PC-3 (cell line): ENCODE measurements around the gene CCDC142. TPM values are rescaled to one million over a fixed set of nuclear protein-coding genes. Genes with fewer than 3 reads are reported as not detected.

Experiments used
- ATAC-seq: fragments of 200-7000 bp; cut with Tn5 transposase; 2 replicates; pipeline ENCODE4 v1.9.1; 2020; ENCODE audit warnings: mild to moderate bottlenecking, moderate library complexity
- BruUV-seq: library from RNA; stranded (reverse); fragments of 400-500 nt; replicated peaks from 2 replicates; lab custom pipeline; 2021; lab: Mats Ljungman, UMichigan
- CTCF ChIA-PET: fragments of 300-600 bp; sonication (Branson Sonifier 250); formaldehyde crosslinking; loops from one replicate; lab custom pipeline; 2022; ENCODE audit warnings: antibody characterized with exemption; lab: Charles Lee
- POLR2A ChIA-PET: fragments of 300-600 bp; sonication (Branson Sonifier 250); formaldehyde crosslinking; loops from one replicate; lab custom pipeline; 2022; ENCODE audit warnings: antibody characterized with exemption; ENCODE audit not compliant: unreplicated experiment; lab: Charles Lee
- DNase-seq: peaks from one replicate; pipeline ENCODE4 v3.0.0-alpha.2; 2015
- H2AFZ ChIP-seq: fragments of 300-600 bp; sonication (generic); 2 replicates; pipeline ENCODE4 v1.6.0; 2016; ENCODE audit warnings: antibody characterized with exemption, low read length
- H3F3A ChIP-seq: fragments of 300-600 bp; sonication (generic); one replicate; pipeline ENCODE4 v1.6.0; 2017; ENCODE audit warnings: antibody characterized with exemption, low read length, control low read depth, mild to moderate bottlenecking; ENCODE audit not compliant: unreplicated experiment
- H3K27ac ChIP-seq: fragments of 300-600 bp; sonication (generic); 2 replicates; pipeline ENCODE4 v1.5.1; 2016; ENCODE audit warnings: mild to moderate bottlenecking, low read length
- H3K27me3 ChIP-seq: fragments of 300-600 bp; sonication (generic); 2 replicates; pipeline ENCODE4 v1.6.1; 2016; ENCODE audit warnings: low read length, mixed read lengths
- H3K36me3 ChIP-seq: fragments of 300-600 bp; sonication (generic); 2 replicates; pipeline ENCODE4 v1.6.1; 2016; ENCODE audit warnings: low read depth, mixed run types, low read length, mixed read lengths
- H3K4me1 ChIP-seq: fragments of 300-600 bp; sonication (generic); 2 replicates; pipeline ENCODE4 v1.5.1; 2016; ENCODE audit warnings: low read length; ENCODE audit not compliant: insufficient read depth
- H3K4me2 ChIP-seq: fragments of 300-600 bp; sonication (generic); 2 replicates; pipeline ENCODE4 v1.6.0; 2016; ENCODE audit warnings: low read length
- H3K4me3 ChIP-seq: fragments of 300-600 bp; sonication (generic); 2 replicates; pipeline ENCODE4 v1.5.1; 2016; ENCODE audit warnings: mild to moderate bottlenecking, low read length, mixed read lengths
- H3K79me2 ChIP-seq: fragments of 300-600 bp; sonication (generic); 2 replicates; pipeline ENCODE4 v1.6.1; 2017; ENCODE audit warnings: low read length, mixed read lengths
- H3K9ac ChIP-seq: fragments of 300-600 bp; sonication (generic); 2 replicates; pipeline ENCODE4 v1.6.0; 2016; ENCODE audit warnings: mild to moderate bottlenecking, low read length
- H3K9me2 ChIP-seq: fragments of 300-600 bp; sonication (generic); replicated peaks from 2 replicates; pipeline ENCODE4 v1.6.1; 2016; ENCODE audit warnings: mixed run types, low read length, mixed read lengths
- H3K9me3 ChIP-seq: fragments of 300-600 bp; sonication (generic); 2 replicates; pipeline ENCODE4 v1.6.1; 2016; ENCODE audit warnings: low read length, mixed read lengths
- H4K20me1 ChIP-seq: fragments of 300-600 bp; sonication (generic); 2 replicates; pipeline ENCODE4 v1.6.1; 2016; ENCODE audit warnings: low read length, mixed read lengths
- CTCF ChIP-seq: fragments of 300-600 bp; sonication (generic); conservative IDR thresholded peaks from 2 replicates; pipeline ENCODE4 v1.5.1; 2017; ENCODE audit warnings: antibody characterized with exemption, low read depth, mild to moderate bottlenecking, low read length
- EZH2 ChIP-seq: fragments of 300-600 bp; sonication (generic); IDR thresholded peaks from one replicate; pipeline ENCODE4 v1.6.1; 2017; ENCODE audit warnings: antibody characterized with exemption, mild to moderate bottlenecking, low read length; ENCODE audit not compliant: unreplicated experiment
- EZH2phosphoT487 ChIP-seq: fragments of 300-600 bp; sonication (generic); IDR thresholded peaks from 2 replicates; pipeline ENCODE4 v1.6.1; 2018; ENCODE audit warnings: mild to moderate bottlenecking, antibody characterized with exemption, low read length, borderline replicate concordance
- intact Hi-C: fragments of 100-400 bp; cut with micrococcal nuclease; formaldehyde crosslinking; loops from 2 replicates; pipeline ENCODE4 v1.9.0; 2023
- total RNA-seq: library from RNA; depleted of rRNA; stranded (reverse); fragments of >200 nt; gene quantifications from 2 replicates; pipeline ENCODE4 v1.2.3, GENCODE V29; 2014

CCDC142 gene
- total RNA-seq, 1 experiment from 2014 or later = 14.7 TPM

GRCh38 chr2:74499267-74499939 is 16.6 kb upstream of the CCDC142 start, which contains the start of gene LBX2:
TSS of gene LBX2 (minus strand) at chr2:74499603. CDS start at chr2:74499537, 66 bp downstream.
- Histone ChIP-seq H3K9me2 (no peaks in the 10 kb centered on the region), H3K4me1 (peaks cover 19% of the 10 kb centered on the region), H3K4me3 (peak within 1 kb of the TSS; percentile 67), H2AFZ (peak within 1 kb of the TSS; percentile 87), H3K4me2 (peak within 1 kb of the TSS; percentile 94), H3K9ac (peak within 1 kb of the TSS; percentile 19; the same call in 1 of the 2 replicates), H3K79me2 (no peaks in the 10 kb centered on the region), H3K27ac (no peak within 1 kb of the TSS), H3F3A (no peaks in the 10 kb centered on the region), H3K9me3 (no peaks in the 10 kb centered on the region), H4K20me1 (no peaks in the 10 kb centered on the region), H3K36me3 (no peaks in the 10 kb centered on the region), H3K27me3 (no peaks in the 10 kb centered on the region)
- intact Hi-C loops = no loop called here
- no peak for TF ChIP-seq CTCF
- no peak for TF ChIP-seq EZH2
- TF ChIP-seq EZH2phosphoT487 = no peak
- DNase-seq = no peak
- no peak for ATAC-seq
- POLR2A ChIA-PET = no interaction called here
- BruUV-seq = no TSS peak
- CTCF ChIA-PET = no interaction called here

GRCh38 chr2:74498500-74499266 is 15.9 kb upstream of the CCDC142 start:
- Histone ChIP-seq H3K9ac (peak overlapping the region; percentile 19; the same call in 1 of the 2 replicates), H3K4me1 (peaks cover 19% of the 10 kb centered on the region), H3K9me2 (no peaks in the 10 kb centered on the region), H3K27ac (no peak overlapping the region), H2AFZ (peak overlapping the region; percentile 87), H3K36me3 (peaks cover 7% of the 10 kb centered on the region; the same call in 1 of the 2 replicates), H3K27me3 (no peaks in the 10 kb centered on the region), H3K4me2 (peak overlapping the region; percentile 94), H3K79me2 (no peaks in the 10 kb centered on the region), H3K9me3 (no peaks in the 10 kb centered on the region), H3F3A (no peaks in the 10 kb centered on the region), H4K20me1 (no peaks in the 10 kb centered on the region), H3K4me3 (peak overlapping the region; percentile 67)
- peak; percentile 69 for ATAC-seq
- peak; percentile 58 for DNase-seq
- intact Hi-C loops = loop anchor here (1.0 kb wide), 1 partner anchor 15 kb away; the partner anchor contains the start of gene TTC31
- TSS peak; percentile 40 for BruUV-seq
- POLR2A ChIA-PET = no interaction called here
- no peak for TF ChIP-seq EZH2
- TF ChIP-seq EZH2phosphoT487 = no peak
- no peak for TF ChIP-seq CTCF
- CTCF ChIA-PET = no interaction called here
